OCI-M2 (cell line): ENCODE data around the gene ENTHD1.
"Not testable (repeated sequence)": the region's sequence is repeated elsewhere in the genome, so short reads cannot be mapped to it uniquely, and the experiment has no call there.

Source experiments
- DNase-seq: peaks from one replicate; lab custom pipeline; 2025; ENCODE audit not compliant: unreplicated experiment; lab: John Stamatoyannopoulos, UW

ENTHD1 gene

DNA sequence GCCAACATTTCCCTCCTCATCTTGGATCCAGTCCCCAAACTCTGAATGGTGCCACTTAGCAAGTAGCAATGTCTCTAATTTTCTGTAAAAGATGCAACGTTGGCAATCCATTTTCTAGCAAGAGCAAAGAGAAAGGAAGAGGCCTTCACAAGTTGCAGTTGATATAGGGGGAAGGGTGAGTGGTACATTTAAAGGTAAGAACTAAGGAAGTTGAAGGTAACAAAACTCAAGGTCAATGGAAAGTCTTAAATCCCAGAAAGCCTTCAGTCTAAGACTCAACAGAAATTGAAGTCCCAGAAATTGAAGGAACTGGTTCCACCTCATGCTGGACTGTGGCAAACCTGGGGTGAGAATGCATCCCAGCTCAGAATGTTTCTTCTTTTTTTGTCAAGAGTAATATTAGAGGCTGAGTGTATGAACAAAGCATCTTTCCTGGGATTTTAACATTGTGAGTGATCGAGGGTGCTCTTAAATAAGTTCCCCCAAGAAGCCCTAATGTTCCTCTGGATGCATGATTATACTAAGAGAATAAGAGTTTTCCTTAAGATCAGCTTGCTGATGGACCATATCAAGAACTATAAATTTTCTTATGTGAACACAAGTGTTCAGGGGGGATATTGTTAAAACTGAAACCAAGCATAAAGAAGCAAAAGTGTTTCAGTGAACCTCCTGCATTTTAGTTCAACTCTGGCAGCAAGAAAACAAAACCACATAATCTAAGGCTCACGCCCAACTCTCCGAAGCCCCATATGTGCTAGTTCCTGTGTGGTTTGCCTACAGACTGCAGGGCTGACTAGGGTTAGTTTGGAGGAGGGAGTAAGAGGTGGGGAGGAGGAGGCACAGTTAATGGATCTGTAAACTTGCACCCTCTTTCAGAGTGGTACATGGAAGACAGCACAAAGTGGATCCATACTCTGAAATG lies 7.0 kb upstream of the ENTHD1 start, which contains the start of gene GRAP2:
GRAP2 (plus strand) TSS at position 779 of the 922 bp plus-strand sequence. CDS start 46,023 bp downstream, outside the sequence.
- DNase-seq, result no peak

DNA sequence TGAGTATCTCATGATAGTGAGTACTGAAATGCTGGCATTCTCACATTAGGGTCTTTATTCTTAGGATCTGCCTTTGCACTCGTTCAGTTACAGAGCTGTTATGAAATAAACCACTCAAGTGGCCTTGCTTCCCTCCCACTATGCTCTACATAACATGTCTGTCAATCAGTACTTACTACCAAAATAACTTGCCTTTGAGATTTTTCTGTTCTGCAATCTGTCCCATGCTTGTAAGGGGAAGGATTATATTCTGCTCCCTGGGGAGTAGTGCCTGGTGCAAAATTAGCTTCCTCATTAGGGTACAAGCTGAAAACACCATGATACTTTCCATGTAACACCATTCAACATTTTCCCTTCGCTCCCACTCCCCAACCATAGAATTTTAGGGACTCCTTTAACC lies 5.4 kb upstream of the ENTHD1 start:
- DNase-seq, result no peak

DNA sequence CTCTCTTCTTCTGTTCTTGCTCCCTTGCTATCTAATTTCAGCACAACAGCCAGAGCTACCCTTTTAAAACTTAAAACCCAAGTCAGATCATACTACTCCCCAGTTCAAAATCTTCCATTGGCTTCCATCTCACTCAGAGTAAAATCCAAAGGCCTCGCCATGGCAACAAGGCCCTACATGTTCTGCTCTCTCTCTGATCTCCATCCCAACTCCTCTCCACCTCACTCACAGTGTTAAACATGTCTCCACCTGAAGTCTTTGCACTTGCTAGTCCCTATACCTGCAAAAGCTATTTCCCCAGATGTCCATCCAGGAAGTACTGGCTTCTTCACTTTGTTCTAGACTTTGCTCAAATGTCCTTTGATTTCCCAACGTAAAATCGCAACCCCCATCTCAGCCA lies 4.3 kb upstream of the ENTHD1 start:
- DNase-seq, result no peak

DNA sequence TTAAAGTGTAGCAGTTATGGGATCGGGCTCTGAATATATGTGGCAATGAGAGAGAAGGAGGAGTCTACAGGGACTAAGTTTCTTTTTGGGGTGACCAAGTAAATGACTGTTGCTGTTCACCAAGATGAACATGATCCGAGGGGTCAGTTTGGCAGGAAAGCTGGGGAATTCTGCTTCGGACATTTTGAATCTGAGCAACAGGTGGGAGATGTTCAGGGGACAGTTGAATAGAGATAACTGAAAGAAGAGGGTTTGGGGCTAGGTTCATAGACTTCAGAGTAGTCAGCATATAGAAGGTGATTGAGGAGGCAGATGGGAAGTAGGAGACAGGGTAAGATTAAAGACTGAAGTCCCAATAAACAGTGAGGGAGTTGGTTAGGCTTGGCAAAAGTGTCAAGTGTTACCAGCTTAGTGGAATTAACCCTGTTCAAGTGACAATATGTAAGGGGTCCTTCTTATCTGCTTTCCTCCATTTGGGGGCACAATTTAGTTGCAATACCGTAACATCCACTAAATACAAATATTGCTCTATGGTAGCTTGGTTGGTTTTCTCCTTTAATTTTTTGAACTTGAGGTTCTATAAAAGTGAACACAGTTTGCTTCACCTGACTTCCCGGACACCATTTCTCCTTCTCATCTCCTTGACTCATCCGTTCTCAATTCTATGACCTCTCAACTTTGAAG lies 2.9 kb upstream of the ENTHD1 start:
- no peak for DNase-seq

DNA sequence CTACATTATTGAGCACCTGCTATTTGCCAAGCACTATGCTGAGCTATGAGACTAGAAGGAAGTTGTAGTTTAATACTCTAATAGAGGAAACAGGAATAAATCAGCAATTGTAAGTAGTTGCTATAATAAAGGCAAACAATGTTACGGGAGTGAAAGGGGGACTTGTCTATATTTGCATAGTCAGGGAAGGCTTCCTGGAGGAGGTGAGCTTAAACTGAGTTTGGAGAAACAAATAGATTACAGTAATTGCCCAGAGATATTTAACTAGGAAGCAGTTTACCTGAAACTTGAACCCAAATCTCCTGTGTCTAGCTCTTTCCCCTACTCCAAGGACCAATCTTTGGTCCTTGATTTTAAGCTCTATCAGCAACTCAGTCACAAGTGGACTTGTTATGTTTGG lies 2.1 kb upstream of the ENTHD1 start:
- DNase-seq, result no peak

DNA sequence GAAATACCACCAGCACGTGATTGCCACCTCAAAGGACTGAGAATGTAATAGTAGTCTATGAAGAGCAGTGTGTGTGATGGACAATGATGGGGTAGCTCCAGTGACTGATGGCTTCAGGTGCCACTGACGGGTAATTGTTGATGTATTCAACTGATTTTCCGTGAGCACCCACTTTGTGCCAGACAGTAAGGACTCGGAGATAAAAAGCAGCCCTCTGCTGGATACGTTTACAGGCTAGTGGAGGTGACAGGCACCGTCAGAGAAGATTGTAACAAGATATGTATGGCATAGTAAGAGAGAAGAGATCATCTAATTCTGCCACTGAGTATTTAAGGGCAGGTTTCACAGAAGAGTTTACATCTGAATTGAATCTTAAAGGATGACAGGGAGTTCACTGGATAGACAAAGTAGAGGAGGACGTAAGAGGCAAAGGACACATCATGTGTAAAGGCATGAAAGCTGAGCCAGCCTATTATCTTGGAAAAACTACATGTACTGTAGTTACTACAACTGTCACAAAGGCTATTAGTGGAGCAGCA lies 1.1 kb upstream of the ENTHD1 start:
- no peak for DNase-seq

DNA sequence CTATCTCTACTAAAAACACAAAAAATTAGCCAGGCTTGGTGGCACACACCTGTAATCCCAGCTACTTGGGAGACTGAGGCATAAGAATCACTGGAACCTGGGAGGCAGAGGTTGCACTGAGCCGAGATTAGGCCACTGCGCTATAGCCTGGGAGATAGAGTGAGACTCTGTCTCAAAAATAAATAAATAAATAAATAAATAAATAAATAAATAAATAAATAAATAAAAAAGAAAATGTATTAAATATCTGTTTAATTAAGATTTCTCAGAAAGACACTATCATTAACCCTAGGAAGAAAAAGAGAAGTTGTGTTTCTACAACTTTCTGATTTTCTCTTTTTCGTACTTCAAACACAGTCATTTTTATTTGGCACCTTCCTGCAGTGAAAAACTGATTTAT lies 3.6 kb downstream of the ENTHD1 start:
- not testable (repeated sequence) for DNase-seq

DNA sequence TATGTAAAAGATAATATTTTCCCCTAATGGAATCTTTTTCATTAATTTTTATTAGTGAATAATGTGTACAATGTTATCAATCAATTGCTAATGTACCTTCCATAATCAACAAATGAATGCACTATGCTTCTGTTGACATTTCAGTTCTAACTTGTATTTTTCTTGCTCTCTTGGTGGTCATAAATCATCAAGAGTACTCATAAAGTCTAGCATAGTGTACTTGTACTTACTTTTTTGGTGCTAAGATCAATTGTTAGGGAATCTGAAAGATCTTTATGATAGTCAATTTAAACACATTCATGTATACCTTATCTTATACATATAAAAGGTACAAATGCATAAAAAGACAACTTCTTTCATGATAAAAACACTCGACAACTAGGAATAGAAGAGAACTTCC lies 10.5 kb downstream of the ENTHD1 start:
- DNase-seq, result no peak

DNA sequence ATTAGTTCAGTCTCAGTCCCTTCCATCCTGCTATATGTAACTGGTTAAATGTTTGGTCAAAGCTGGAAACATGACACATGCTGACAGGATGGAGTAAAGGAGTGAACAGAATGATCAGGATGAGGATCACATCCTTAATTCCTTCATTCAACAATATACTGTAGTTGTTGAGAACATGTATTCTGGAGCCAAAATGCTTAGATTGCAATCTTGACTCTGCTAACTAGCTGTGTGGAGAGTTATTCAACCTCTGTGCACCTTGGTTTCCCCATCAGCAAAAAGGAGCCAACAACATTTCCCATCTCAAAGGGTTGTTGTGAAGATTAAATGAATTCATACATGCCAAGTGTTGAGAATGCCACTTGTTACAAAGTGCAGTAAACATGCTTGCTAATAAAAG lies 12.8 kb downstream of the ENTHD1 start:
- DNase-seq, result no peak

DNA sequence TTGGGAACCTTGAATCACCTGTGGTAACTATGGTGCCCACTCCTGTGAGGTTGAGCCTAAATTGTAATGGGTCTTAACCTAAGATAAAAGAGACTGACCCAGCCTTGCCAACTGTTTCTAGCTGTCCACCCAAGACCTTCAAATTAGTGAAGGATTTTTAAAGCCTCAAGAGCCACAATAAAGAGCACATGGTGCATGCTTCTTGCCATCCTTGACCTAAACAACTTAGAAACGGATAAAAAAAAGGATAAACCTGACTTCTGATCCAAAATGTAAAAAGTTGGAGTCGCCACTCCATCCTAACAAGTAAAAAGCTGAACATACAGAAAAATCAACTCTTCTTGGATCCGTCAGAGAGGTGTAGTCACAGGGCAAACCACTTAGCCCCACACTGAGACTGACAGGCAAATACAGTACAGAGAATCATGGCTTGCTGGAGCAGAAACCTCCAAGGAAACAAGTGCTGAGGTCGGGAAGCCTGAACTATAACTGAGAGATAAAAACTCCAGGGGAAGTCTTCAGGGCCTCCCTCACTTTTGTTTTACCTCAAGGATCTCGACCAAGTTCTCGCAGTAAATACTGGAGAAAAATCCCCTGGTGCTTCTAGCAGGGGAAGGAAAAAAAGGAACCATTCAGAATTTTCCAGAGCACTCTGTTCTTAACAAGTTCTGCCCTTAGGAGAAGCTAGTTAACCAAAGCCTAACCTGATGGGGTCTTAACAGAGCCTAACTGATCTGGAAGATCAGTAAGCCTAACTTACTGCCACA lies 16.3 kb downstream of the ENTHD1 start:
- no peak for DNase-seq

DNA sequence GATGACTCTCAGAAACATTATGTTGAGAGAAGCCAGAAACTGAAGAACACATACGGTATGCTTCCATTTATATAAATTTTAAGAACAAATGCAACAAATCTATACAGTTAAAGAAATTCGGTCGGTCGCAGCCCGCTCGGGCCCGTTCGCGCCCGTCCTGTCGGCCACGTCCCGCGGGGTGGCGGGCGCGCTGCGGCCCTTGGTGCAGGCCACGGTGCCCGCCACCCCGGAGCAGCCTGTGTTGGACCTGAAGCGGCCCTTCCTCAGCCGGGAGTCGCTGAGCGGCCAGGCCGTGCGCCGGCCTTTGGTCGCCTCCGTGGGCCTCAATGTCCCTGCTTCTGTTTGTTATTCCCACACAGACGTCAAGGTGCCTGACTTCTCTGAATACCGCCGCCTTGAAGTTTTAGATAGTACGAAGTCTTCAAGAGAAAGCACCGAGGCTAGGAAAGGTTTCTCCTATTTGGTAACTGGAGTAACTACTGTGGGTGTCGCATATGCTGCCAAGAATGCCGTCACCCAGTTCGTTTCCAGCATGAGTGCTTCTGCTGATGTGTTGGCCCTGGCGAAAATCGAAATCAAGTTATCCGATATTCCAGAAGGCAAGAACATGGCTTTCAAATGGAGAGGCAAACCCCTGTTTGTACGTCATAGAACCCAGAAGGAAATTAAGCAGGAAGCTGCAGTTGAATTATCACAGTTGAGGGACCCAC lies 18.2 kb downstream of the ENTHD1 start:
- DNase-seq, result not testable (repeated sequence)

DNA sequence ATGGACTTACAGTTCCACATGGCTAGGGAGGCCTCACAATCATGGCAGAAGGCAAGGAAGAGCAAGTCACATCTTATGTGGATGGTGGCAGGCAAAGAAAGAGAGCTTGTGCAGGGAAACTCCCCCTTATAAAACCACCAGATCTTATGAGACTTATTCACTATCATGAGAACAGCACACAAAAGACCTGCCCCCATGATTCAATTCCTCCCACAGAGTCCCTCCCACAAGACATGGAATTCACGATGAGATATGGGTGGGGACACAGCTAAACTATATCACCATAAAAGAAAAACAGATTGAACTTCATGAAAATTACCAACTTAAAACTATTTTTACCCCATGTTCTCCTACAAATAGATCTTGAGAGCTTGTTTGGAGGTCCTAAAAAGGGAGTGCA lies 19.6 kb downstream of the ENTHD1 start:
- DNase-seq, result no peak

DNA sequence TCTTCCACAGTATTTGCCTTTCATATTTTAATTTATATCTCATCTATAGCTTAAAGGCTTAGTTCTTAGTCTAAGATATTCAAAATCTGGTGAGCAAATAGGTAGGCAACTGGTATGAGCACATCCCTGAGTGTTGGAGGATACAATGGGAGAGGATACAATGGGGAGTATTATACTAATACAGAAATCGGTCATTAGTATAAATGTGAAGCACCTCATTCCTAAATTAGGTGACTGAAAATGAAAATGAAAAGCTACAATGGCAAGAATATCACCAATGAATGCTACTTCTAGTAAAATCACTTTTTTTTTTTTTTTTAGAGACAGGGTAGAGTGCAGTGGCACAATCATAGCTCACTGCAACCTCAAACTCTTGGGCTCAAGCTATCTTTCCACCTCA lies 21.0 kb downstream of the ENTHD1 start:
- DNase-seq, result no peak

DNA sequence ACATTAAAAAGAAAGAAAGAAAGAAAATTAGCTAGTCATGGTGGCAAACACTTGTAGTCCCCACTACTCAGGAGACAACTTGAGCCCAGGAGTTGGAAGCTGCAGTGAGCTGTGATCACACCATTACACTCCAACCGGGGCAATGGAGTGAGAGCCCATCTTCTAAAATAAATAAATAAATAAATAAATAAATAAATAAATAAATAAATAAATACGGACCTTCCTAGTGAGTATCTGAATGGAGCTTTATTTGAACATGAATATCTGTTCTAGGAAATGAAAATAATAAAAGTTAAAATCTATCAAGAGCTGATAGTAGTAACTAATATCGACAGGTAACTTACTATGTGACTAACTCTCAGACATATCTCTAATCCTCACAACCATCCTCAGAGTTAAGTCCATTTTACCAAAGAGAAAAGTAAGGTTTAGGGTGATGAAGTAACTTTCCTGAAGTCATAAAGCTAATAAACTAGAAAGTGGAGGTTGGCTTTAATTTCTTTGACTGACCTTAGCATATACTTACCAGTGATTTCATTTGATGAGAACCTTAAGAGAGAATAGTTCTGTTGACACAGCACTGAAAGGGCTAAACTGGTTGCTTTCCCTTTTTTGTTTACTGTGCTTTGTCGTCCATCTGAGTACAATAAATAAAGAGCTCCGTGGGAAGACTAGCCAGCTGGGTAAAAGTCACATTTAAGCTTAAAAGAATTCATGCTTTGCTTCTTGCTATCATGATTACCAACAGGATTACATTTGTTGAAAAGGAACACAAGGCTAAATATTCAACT lies 22.4 kb downstream of the ENTHD1 start:
- no peak for DNase-seq

DNA sequence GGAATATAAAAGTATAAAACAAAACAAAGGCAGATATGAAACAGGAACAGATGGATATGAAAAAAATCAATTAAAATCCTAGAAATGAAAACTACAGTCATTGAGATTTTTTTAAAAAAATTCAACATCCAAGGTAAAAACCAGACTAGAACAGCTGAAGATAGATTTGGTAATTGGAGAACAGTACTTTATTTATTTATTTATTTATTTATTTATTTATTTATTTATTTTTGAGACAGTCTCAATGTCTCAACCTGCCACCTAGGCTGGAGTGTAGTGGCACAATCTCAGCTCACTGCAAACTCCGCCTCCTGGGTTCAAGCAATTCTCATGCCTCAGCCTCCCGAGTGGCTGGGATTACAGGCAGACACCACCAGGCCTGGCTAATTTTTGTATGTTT lies 23.8 kb downstream of the ENTHD1 start:
- DNase-seq, result not testable (repeated sequence)

DNA sequence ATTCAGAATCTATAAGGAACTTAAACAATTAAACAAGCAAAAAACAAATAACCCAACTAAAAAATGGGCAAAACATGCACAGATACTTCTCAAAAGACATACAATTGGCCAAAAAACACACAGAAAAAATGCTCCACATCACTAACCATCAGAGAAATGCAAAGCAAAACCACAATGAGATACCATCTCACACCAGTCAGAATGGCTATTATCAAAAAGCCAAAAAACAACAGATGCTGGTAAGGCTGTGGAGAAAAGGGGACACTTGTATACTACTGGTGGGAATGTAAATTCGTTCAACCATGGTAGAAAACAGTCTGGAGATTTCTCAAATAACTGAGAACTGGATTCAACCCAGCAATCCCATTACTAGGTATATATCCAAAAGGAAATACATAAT lies 24.8 kb downstream of the ENTHD1 start:
- DNase-seq, result no peak

DNA sequence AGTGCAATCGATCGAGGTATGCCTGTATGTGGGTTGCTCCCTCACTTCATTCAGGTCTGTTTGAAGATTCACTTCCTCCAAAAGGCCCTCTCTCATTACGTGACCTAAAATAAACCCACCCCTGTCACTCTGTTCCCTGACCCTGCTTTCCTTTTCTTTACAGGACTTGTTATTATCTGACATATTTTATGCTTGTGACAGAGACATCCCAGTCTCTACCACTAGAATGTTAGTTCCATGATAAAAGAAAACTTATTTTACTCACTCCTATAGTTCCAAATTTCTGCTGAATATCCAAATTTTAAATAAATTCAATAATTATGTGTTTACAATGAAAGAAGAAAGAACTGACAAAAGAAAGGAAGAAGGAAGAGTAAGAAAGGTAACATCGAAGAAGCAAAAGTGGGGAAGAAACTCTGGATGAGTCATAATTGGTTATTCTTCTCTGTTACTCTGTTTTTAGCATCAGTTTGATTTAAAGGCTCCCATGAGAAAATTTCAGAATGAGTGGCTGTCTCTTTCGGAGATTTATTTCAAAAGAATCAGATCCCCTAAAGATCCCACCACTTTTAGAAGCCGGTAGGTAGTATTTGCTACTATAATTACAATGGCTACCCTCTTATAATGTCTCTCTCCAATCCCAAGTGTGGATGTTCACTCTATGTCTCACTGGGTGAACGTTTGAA lies 33.5 kb downstream of the ENTHD1 start:
- DNase-seq, result no peak

DNA sequence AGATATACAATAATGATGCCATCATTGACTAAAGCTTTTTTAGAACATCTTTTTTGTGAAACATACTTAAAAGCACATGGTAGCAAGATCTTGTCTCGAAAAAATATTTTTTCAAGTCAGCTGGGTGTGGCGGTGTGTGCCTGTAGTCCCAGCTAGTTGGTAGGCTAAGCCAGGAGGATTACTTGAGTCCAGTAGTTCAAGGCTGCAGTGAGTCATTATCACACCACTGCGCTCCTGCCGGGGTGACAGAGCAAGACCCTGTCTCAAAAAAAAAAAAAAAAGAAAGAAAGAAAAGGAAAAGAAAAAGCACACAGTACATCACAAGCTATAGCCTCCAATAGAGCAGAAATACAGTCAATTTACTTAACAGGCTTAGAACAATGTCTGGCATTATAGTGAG lies 37.0 kb downstream of the ENTHD1 start:
- no peak for DNase-seq

DNA sequence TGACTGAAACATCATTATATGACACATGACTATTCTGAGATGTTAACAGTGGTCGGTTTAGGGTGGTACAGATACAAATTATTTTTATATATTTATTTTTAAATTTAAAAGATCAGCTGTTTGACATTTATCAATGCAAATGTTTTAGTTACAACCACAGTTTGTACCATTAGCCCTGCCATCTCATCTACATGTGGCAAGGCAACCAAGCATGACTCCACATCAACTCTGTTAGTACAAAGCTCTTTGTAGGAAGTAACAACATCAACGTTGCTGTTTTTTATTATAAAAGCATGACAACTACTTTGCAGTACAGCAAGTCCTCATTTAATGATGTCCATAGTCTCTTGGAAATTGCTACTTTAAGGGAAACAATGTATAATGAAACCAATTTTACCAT lies 40.8 kb downstream of the ENTHD1 start:
- no peak for DNase-seq
